Hematopoietic multipotent progenitor cell (in vitro differentiated cells): ENCODE measurements around the gene IL17RA. TPM values are rescaled to one million over a fixed set of nuclear protein-coding genes. Genes with fewer than 3 reads are reported as not detected.

Experiments
- DNase-seq, 3 donors: peaks; one replicate each; pipeline ENCODE4 v3.0.0-alpha.2; 2011 to 2015; ENCODE audit warnings: low read depth in 2 of 3, low spot score in 2 of 3
- total RNA-seq: library from RNA; depleted of rRNA; stranded (reverse); fragments of >200 nt; gene quantifications from one replicate; pipeline ENCODE4 v1.2.3, GENCODE V29; 2012

Gene IL17RA
- total RNA-seq, 1 donor, result 8.1 TPM

- no peak for DNase-seq
Measured at GRCh38 chr22:17149076-17149815, 64.4 kb downstream of the IL17RA start.

GRCh38 chr22:17152340-17152739 is 67.5 kb downstream of the IL17RA start:
- no peak for DNase-seq

GRCh38 chr22:17152971-17153370 is 68.2 kb downstream of the IL17RA start:
- no peak for DNase-seq

GRCh38 chr22:17155941-17156340 is 71.1 kb downstream of the IL17RA start:
- no peak for DNase-seq

GRCh38 chr22:17157714-17158113 is 72.9 kb downstream of the IL17RA start:
- no peak for DNase-seq

GRCh38 chr22:17158176-17158567 is 73.4 kb downstream of the IL17RA start:
- DNase-seq, result no peak

GRCh38 chr22:17158568-17159503 is 74.0 kb downstream of the IL17RA start, which contains the start of gene HDHD5:
Gene HDHD5, minus strand, starts transcription at chr22:17159277. Its CDS starts 26 bp downstream, at chr22:17159251.
- DNase-seq, result peak; percentile 79 to 83 (median 79)

- DNase-seq, result peak in 1 of 3 donors; percentile 9
Measured at GRCh38 chr22:17159504-17159951, 74.7 kb downstream of the IL17RA start.

GRCh38 chr22:17161991-17162390 is 77.2 kb downstream of the IL17RA start:
- DNase-seq, result no peak

GRCh38 chr22:17162731-17163130 is 77.9 kb downstream of the IL17RA start:
- no peak for DNase-seq

GRCh38 chr22:17164392-17165024 is 79.7 kb downstream of the IL17RA start:
- DNase-seq, result no peak

Other genes with a start within 250 kb of the IL17RA start
- 0.81 TPM for gene GAB4, start 76.8 kb upstream of the IL17RA start, total RNA-seq
- gene TMEM121B, start 36.4 kb downstream of the IL17RA start, total RNA-seq, result under 0.01 TPM
- gene HDHD5, start 74.3 kb downstream of the IL17RA start, total RNA-seq, result 31.5 TPM
- 16.2 TPM for gene ADA2, start 134.4 kb downstream of the IL17RA start, total RNA-seq